Stimulated activated CD4-positive, alpha-beta T cell treated with anti-CD3 and anti-CD28 coated beads, Interleukin-15, amount 100 ng/mL, for 48 hours (primary cell): ENCODE measurements around the gene ACIN1.

Experiments used
- DNase-seq, 2 donors: peaks; one replicate each; pipeline ENCODE4 v3.0.0-alpha.2; 2020; ENCODE audit warnings: low read depth in 2 of 2

The ACIN1 gene

GRCh38 chr14:23042162-23042965, 52.6 kb downstream of the ACIN1 start, which contains the start of gene PSMB11:
Gene PSMB11 (plus strand): TSS chr14:23042212. CDS start chr14:23042226, 14 bp downstream.
- DNase-seq, result no peak

GRCh38 chr14:23041729-23042128, 53.2 kb downstream of the ACIN1 start:
- DNase-seq, result no peak

DNA sequence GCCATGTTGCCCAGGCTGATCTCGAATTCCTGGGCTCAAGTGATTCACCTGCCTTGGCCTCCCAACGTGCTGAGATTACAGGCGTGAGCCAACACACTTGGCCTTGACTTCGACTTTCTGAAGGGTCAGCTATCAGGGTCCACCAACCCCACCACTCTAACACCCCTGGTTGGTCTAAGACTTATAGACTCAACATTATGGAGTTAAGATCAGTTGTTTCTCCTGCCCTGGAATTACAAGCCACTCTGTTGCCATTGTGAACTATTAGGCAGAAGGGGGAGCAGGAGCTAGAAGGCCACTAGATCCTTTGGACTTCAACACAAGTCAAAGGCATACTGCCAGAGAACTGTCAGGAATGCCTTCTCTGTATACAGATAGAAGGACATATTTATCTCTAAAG, 54.8 kb downstream of the ACIN1 start:
- no peak for DNase-seq

DNA sequence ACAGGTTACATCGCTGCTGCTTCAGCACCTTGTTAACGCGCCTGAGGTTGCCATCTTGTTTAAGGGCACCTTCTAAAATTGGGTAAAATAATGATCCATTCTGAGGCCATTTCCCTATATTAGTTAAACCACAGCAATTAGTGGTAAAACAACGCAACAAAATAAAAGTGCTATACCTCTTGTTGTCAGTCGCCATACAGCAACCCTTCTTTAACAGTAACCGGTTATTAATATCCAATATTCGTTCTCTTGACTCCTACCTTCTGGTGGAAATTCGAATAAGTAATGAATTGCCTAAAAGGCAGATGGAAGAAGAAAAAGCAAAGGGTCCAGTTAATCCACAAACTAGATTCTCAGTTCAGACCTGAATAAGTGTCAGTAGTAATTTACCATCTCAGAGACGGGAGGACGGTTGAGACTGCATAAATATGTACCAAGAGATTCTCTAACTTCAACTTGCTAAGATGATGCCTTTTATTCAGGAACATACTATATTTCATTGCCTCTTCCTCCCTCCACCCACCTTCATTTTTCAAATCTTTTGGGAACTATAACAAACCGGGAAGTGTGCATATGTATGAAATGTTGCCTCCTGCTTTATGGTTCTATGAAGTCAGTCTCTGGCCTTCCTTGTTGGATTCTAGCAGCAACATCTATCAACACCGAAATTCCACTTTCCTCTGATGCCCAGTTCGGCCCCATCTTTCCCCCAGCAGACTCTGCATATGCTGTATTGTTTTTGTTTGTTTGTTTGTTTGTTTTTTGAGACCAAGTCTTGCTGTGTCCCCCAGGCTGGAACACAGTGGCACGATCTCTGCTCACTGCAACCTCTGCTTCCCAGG, 59.4 kb downstream of the ACIN1 start:
- DNase-seq, result no peak

- DNase-seq, result peak; percentile 84 to 85
Observed at GRCh38 chr14:23034498-23035302, 60.2 kb downstream of the ACIN1 start, which contains the start of gene PSMB5. Gene PSMB5 (minus strand): TSS chr14:23034900. CDS start chr14:23034881, 19 bp downstream.

GRCh38 chr14:23033801-23034497, 61.0 kb downstream of the ACIN1 start:
- no peak for DNase-seq

GRCh38 chr14:23033251-23033727, 61.6 kb downstream of the ACIN1 start:
- no peak for DNase-seq

DNA sequence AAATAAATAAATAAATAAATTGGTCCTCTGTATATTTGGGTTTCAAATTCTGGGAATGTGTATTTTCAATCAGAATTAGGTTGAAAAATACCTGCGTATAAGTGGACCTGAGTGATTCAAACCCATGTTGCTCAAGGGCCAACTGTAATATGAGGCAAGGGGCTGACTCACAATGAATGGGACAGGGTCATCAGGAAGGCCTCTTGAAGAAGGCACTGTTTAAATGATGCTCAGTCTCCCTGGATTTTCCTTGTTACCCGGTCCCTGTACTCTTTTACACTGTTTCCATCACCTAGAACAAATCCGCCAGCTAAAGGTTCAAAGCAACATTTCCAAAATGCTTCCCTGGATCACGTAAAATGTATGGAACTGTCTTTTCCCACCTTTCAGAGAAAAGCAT, 64.0 kb downstream of the ACIN1 start:
- DNase-seq, result no peak

DNA sequence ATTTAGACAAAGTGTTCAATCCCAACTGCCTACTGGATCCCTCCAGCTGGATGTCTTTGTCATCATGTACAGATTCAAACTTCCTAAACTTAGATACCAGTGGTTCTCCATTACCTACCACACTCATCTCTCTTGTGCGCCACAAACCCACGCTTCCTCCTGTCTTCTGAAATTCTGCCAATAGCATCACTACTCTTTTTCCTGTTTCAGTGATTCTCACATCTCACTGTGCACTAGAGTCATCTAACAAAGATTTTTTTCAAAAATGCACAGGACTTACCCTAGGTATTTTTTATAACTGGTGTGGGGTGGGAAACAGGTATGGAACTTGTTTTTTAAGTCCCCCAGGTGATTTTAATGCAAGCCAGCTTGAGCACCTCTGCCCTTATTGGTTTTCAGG, 66.1 kb downstream of the ACIN1 start:
- no peak for DNase-seq

- DNase-seq, result no peak
Observed at GRCh38 chr14:23025151-23025814, 69.7 kb downstream of the ACIN1 start.

- DNase-seq, result no peak
Observed at GRCh38 chr14:23024612-23025075, 70.3 kb downstream of the ACIN1 start.

DNA sequence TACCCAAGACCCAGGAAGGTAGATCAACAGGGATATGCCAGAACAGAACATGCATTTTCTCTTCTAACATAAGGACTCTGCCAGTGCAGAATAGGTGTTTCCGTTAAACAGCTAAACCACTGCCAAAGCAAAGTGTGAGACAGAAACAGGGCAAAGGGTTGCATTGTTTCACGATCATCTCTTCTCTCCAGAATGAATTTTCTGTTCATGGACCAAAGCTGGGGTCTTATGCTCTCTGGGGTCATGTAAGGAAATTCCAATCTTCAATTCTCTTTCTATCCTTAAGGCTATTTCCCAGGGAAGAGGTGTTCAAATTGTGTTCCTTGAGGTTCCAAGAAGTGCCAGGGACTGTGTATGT, 71.2 kb downstream of the ACIN1 start:
- DNase-seq, result no peak

DNA sequence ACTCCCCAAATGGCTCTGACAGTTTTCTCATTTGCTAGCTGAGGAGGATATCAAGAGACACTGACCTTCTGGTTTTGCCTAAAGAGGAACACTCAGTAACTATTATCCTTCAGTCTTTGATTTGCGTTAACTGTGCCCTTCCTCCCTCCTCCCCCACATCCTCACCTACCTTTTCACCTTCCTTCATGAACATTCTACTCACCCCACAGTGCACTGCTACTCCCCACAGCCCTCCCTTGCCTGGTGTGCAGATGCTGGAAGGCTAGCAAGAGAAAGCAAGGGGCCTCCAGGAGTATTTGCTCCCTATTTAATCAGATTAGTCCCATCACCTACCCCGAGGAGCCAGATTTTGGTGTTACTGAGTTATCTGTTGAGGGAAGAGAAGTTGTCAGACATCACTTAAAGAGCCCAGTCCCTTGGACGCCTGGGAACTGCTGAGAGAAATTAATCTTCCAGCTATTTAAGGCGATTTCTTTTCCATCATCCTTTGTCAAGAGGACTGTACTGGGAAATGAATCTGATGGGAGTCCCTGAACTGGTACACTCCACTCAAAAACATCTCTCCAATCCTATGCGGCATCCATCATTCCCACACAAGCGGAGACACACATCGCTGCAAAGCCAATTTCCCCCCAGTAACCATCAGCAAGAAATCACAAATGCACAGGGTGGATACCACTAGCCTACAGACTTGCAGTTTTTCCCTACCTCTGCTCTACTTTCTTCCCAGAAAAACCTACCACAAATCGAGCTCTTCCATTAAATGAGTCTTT, 71.7 kb downstream of the ACIN1 start:
- no peak for DNase-seq

- DNase-seq, result no peak
Observed at GRCh38 chr14:23021889-23022442, 73.0 kb downstream of the ACIN1 start.

GRCh38 chr14:23021434-23021833, 73.5 kb downstream of the ACIN1 start:
- DNase-seq, result no peak

GRCh38 chr14:23020143-23021128, 74.5 kb downstream of the ACIN1 start:
- DNase-seq, result no peak

GRCh38 chr14:23018107-23018506, 76.8 kb downstream of the ACIN1 start:
- DNase-seq, result no peak

DNA sequence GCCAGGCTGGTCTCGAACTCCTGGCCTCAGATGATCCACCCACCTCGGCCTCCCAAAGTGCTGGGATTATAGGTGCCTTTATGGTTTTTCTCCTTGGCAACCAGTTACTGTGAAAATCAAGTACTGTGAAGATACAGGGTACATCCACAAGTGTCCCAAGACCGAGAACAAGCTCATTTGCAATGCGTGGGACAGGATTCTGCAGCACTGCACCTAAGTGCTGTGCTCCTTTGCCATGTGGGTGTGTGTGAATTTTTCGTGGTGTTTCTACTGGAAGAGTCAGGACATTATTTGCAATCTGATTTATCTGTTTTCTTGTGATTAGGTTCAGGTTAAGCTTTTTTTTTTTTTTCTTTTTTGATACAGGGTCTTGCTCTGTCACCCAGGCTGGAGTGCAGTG, 77.8 kb downstream of the ACIN1 start:
- no peak for DNase-seq
